DOHH2 (cell line): ENCODE measurements around the gene CTDSP1.

ENCODE experiments used
- H3F3A ChIP-seq: fragments of 200-600 bp; sonication (generic), shearing (Covaris generic); 2 replicates; pipeline ENCODE4 v1.6.0; 2016; ENCODE audit warnings: antibody characterized with exemption, mild to moderate bottlenecking; ENCODE audit not compliant: control insufficient read depth, insufficient read depth
- H3K27ac ChIP-seq: fragments of 200-600 bp; sonication (generic); 2 replicates; pipeline ENCODE4 v1.5.1; 2014; ENCODE audit warnings: low read depth, mild to moderate bottlenecking, low read length, moderate library complexity
- H3K27me3 ChIP-seq: fragments of 200-600 bp; sonication (generic); 2 replicates; pipeline ENCODE4 v1.6.1; 2014; ENCODE audit warnings: mild to moderate bottlenecking, low read length, mixed read lengths; ENCODE audit not compliant: control insufficient read depth
- H3K36me3 ChIP-seq: fragments of 200-600 bp; sonication (generic); 2 replicates; pipeline ENCODE4 v1.6.1; 2014; ENCODE audit warnings: mild to moderate bottlenecking, low read length, moderate library complexity, mixed read lengths; ENCODE audit not compliant: control insufficient read depth
- H3K4me1 ChIP-seq: fragments of 200-600 bp; sonication (generic); 2 replicates; pipeline ENCODE4 v1.6.1; 2014; ENCODE audit warnings: mild to moderate bottlenecking, low read length, mixed read lengths; ENCODE audit not compliant: control insufficient read depth
- H3K4me2 ChIP-seq: fragments of 200-600 bp; sonication (generic); 2 replicates; pipeline ENCODE4 v1.6.0; 2014; ENCODE audit warnings: mild to moderate bottlenecking, low read length, moderate library complexity
- H3K4me3 ChIP-seq: fragments of 200-600 bp; sonication (generic); 2 replicates; pipeline ENCODE4 v1.5.1; 2014; ENCODE audit warnings: mild to moderate bottlenecking, low read length, mixed read lengths
- H3K79me2 ChIP-seq: fragments of 200-600 bp; sonication (generic); 2 replicates; pipeline ENCODE4 v1.6.1; 2014; ENCODE audit warnings: mild to moderate bottlenecking, low read length, mixed read lengths; ENCODE audit not compliant: control insufficient read depth
- H3K9me2 ChIP-seq: fragments of 200-600 bp; sonication (generic); replicated peaks from 2 replicates; pipeline ENCODE4 v1.6.1; 2014; ENCODE audit warnings: mild to moderate bottlenecking, low read length, mixed read lengths; ENCODE audit not compliant: control insufficient read depth
- H3K9me3 ChIP-seq: fragments of 200-600 bp; sonication (generic); 2 replicates; pipeline ENCODE4 v1.6.1; 2014; ENCODE audit warnings: antibody characterized with exemption, low read length, mixed read lengths; ENCODE audit not compliant: control insufficient read depth, insufficient read depth
- H4K20me1 ChIP-seq: fragments of 200-600 bp; sonication (generic); 2 replicates; pipeline ENCODE4 v1.6.0; 2014; ENCODE audit warnings: low read depth, mild to moderate bottlenecking, antibody characterized with exemption, low read length, moderate library complexity; ENCODE audit not compliant: control insufficient read depth, insufficient read depth
- CTCF ChIP-seq: fragments of 200-600 bp; sonication (generic); IDR thresholded peaks from one replicate; pipeline ENCODE4 v1.5.1; 2014; ENCODE audit warnings: antibody characterized with exemption, mild to moderate bottlenecking, low read depth, low read length; ENCODE audit not compliant: poor library complexity, severe bottlenecking
- EZH2phosphoT487 ChIP-seq: fragments of 200-600 bp; sonication (generic); IDR thresholded peaks from 2 replicates; pipeline ENCODE4 v1.6.1; 2017; ENCODE audit warnings: borderline replicate concordance, mild to moderate bottlenecking, antibody characterized with exemption, low read length, moderate library complexity, mixed read lengths

Gene CTDSP1

GRCh38 chr2:218438596-218438995 is 38.9 kb downstream of the CTDSP1 start:
- Histone ChIP-seq H3K27me3 (no peaks in the 10 kb centered on the region), H3K79me2 (no peaks in the 10 kb centered on the region), H4K20me1 (no peaks in the 10 kb centered on the region), H3K4me2 (peak overlapping the region; percentile 60), H3K4me3 (no peak overlapping the region), H3K4me1 (peaks cover 21% of the 10 kb centered on the region), H3K27ac (no peak overlapping the region), H3K9me2 (no peaks in the 10 kb centered on the region), H3F3A (0 out of 2 replicates have a peak, but pooled peaks cover 2% of the 10 kb centered on the region), H3K9me3 (no peaks in the 10 kb centered on the region), H3K36me3 (no peaks in the 10 kb centered on the region)
- no peak for TF ChIP-seq EZH2phosphoT487
- no peak for TF ChIP-seq CTCF

- no peak overlapping the region for H3K4me2 ChIP-seq
- no peaks in the 10 kb centered on the region for H3K9me2 ChIP-seq
- H3K27ac ChIP-seq = no peak overlapping the region
- no peaks in the 10 kb centered on the region for H4K20me1 ChIP-seq
- H3K27me3 ChIP-seq = no peaks in the 10 kb centered on the region
- H3F3A ChIP-seq = 0 out of 2 replicates have a peak, but pooled peaks cover 2% of the 10 kb centered on the region
- TF ChIP-seq CTCF (no peak), EZH2phosphoT487 (no peak)
- no peak overlapping the region for H3K4me3 ChIP-seq
- H3K36me3 ChIP-seq = peaks cover 15% of the 10 kb centered on the region
- H3K4me1 ChIP-seq = peaks cover under 1% of the 10 kb centered on the region; the same call in 1 of the 2 replicates
- H3K9me3 ChIP-seq = no peaks in the 10 kb centered on the region
- H3K79me2 ChIP-seq = no peaks in the 10 kb centered on the region
Observed at GRCh38 chr2:218444692-218445357, 45.2 kb downstream of the CTDSP1 start.

- TF ChIP-seq EZH2phosphoT487 (no peak), CTCF (no peak)
- no peak overlapping the region for H3K4me3 ChIP-seq
- H3K9me2 ChIP-seq = no peaks in the 10 kb centered on the region
- no peaks in the 10 kb centered on the region for H3K27me3 ChIP-seq
- no peak overlapping the region for H3K4me2 ChIP-seq
- no peaks in the 10 kb centered on the region for H4K20me1 ChIP-seq
- H3K79me2 ChIP-seq = no peaks in the 10 kb centered on the region
- H3K27ac ChIP-seq = no peak overlapping the region
- H3F3A ChIP-seq = 0 out of 2 replicates have a peak, but pooled peaks cover 2% of the 10 kb centered on the region
- H3K36me3 ChIP-seq = peaks cover 23% of the 10 kb centered on the region
- H3K4me1 ChIP-seq = no peaks in the 10 kb centered on the region
- no peaks in the 10 kb centered on the region for H3K9me3 ChIP-seq
Observed at GRCh38 chr2:218445602-218446001, 45.9 kb downstream of the CTDSP1 start.
